GM12878 (cell line): ENCODE data around the gene PFKP.

ENCODE experiments used
- ATF2 ChIP-seq: IDR thresholded peaks from 2 replicates; pipeline ENCODE4 v1.6.1; 2012; ENCODE audit warnings: low read length, inconsistent platforms
- CHD4 ChIP-seq: fragments of 200-600 bp; sonication (generic); IDR thresholded peaks from 2 replicates; pipeline ENCODE4 v1.6.1; 2016; ENCODE audit warnings: mild to moderate bottlenecking
- CREM ChIP-seq: IDR thresholded peaks from 2 replicates; pipeline ENCODE4 v1.6.1; 2014; ENCODE audit warnings: antibody characterized with exemption, low read depth
- EGR1 ChIP-seq, 2 experiments: IDR thresholded peaks; 1 replicate in 1 of 2; 2 replicates in 1 of 2; pipeline ENCODE4 v1.6.1; 2011 to 2012; ENCODE audit warnings: low read depth in 2 of 2, low read length in 2 of 2, borderline replicate concordance in 1 of 2, mild to moderate bottlenecking in 1 of 2, moderate library complexity in 1 of 2
- FOXM1 ChIP-seq: IDR thresholded peaks from 2 replicates; pipeline ENCODE4 v1.6.1; 2012; ENCODE audit warnings: low read depth, mild to moderate bottlenecking, inconsistent platforms, low read length, moderate library complexity
- MAX ChIP-seq: IDR thresholded peaks from 2 replicates; pipeline ENCODE4 v1.6.1; 2012; ENCODE audit warnings: low read depth, low read length, improper control_type of control experiment
- PAX5 ChIP-seq: IDR thresholded peaks from 2 replicates; pipeline ENCODE4 v1.6.1; 2011; ENCODE audit warnings: low read depth, low read length, borderline replicate concordance
- POLR2AphosphoS2 ChIP-seq: IDR thresholded peaks from 2 replicates; pipeline ENCODE4 v1.6.1; 2011; ENCODE audit warnings: low read depth, mild to moderate bottlenecking, low read length, improper control_type of control experiment, moderate library complexity
- POLR2AphosphoS5 ChIP-seq: IDR thresholded peaks from 2 replicates; pipeline ENCODE4 v1.6.1; 2011; ENCODE audit warnings: mild to moderate bottlenecking, low read length, inconsistent platforms
- REST ChIP-seq: IDR thresholded peaks from 2 replicates; pipeline ENCODE4 v1.6.1; 2012; ENCODE audit warnings: mild to moderate bottlenecking, low read depth, low read length
- TAF1 ChIP-seq: IDR thresholded peaks from 2 replicates; pipeline ENCODE4 v1.6.1; 2011; ENCODE audit warnings: mild to moderate bottlenecking, low read depth, low read length, borderline replicate concordance
- ZNF274 ChIP-seq: IDR thresholded peaks from one replicate; pipeline ENCODE4 v1.8.0; 2011; ENCODE audit not compliant: insufficient read length, insufficient read depth
- TF ChIP-seq, protein P1 (sequence below), 3 experiments: IDR thresholded peaks in 2 of 3; conservative IDR thresholded peaks in 1 of 3; 2 replicates each; pipeline ENCODE4 v1.5.1; 2011; ENCODE audit warnings: low read depth in 3 of 3, low read length in 3 of 3, mild to moderate bottlenecking in 3 of 3, control low read depth in 2 of 3, moderate library complexity in 2 of 3, inconsistent platforms in 1 of 3, mixed read lengths in 1 of 3; ENCODE audit not compliant: control insufficient read depth in 2 of 3, insufficient read depth in 1 of 3; ENCODE audit errors: extremely low read depth in 1 of 3
- TF ChIP-seq, protein P2 (sequence below): fragments of 450-650 bp; IDR thresholded peaks from 2 replicates; pipeline ENCODE4 v1.6.1; 2018; ENCODE audit warnings: mild to moderate bottlenecking, low read depth, moderate library complexity; ENCODE audit not compliant: partially characterized antibody

- no peak for TF ChIP-seq CHD4
- TF ChIP-seq ZNF274 = no peak
- no peak for TF ChIP-seq FOXM1
- TF ChIP-seq, protein P1, sequence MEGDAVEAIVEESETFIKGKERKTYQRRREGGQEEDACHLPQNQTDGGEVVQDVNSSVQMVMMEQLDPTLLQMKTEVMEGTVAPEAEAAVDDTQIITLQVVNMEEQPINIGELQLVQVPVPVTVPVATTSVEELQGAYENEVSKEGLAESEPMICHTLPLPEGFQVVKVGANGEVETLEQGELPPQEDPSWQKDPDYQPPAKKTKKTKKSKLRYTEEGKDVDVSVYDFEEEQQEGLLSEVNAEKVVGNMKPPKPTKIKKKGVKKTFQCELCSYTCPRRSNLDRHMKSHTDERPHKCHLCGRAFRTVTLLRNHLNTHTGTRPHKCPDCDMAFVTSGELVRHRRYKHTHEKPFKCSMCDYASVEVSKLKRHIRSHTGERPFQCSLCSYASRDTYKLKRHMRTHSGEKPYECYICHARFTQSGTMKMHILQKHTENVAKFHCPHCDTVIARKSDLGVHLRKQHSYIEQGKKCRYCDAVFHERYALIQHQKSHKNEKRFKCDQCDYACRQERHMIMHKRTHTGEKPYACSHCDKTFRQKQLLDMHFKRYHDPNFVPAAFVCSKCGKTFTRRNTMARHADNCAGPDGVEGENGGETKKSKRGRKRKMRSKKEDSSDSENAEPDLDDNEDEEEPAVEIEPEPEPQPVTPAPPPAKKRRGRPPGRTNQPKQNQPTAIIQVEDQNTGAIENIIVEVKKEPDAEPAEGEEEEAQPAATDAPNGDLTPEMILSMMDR (IDR thresholded peaks at IDR 0.05 in 2 of 3, conservative IDR thresholded peaks at IDR 0.05 in 1 of 3; ENCODE audit: control insufficient read depth in 2 of 3, extremely low read depth in 1 of 3, insufficient read depth in 1 of 3, low read depth in 3 of 3, low read length in 3 of 3) = no peak
- no peak for TF ChIP-seq POLR2AphosphoS5
- TF ChIP-seq TAF1 = no peak
- TF ChIP-seq REST = no peak
- TF ChIP-seq PAX5 = no peak
- no peak for TF ChIP-seq POLR2AphosphoS2
- TF ChIP-seq MAX = no peak
- TF ChIP-seq, protein P2, sequence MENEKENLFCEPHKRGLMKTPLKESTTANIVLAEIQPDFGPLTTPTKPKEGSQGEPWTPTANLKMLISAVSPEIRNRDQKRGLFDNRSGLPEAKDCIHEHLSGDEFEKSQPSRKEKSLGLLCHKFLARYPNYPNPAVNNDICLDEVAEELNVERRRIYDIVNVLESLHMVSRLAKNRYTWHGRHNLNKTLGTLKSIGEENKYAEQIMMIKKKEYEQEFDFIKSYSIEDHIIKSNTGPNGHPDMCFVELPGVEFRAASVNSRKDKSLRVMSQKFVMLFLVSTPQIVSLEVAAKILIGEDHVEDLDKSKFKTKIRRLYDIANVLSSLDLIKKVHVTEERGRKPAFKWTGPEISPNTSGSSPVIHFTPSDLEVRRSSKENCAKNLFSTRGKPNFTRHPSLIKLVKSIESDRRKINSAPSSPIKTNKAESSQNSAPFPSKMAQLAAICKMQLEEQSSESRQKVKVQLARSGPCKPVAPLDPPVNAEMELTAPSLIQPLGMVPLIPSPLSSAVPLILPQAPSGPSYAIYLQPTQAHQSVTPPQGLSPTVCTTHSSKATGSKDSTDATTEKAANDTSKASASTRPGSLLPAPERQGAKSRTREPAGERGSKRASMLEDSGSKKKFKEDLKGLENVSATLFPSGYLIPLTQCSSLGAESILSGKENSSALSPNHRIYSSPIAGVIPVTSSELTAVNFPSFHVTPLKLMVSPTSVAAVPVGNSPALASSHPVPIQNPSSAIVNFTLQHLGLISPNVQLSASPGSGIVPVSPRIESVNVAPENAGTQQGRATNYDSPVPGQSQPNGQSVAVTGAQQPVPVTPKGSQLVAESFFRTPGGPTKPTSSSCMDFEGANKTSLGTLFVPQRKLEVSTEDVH = no peak
- no peak for TF ChIP-seq CREM
- TF ChIP-seq ATF2 = no peak
- TF ChIP-seq EGR1 (IDR thresholded peaks at IDR 0.05; ENCODE audit: borderline replicate concordance in 1 of 2, low read depth in 2 of 2, low read length in 2 of 2) = no peak
Measured at GRCh38 chr10:3167611-3168330, 100.4 kb downstream of the PFKP start.
